Measurements from ENCODE around the gene ENTPD6. TPM values are rescaled to one million over a fixed set of nuclear protein-coding genes. Genes with fewer than 3 reads are reported as not detected.
"Not testable (repeated sequence)": the region's sequence is repeated elsewhere in the genome, so short reads cannot be mapped to it uniquely, and the experiment has no call there.

The ENTPD6 gene
- total RNA-seq, 2 experiments from 2014 or later, result 63.6 to 66.6 TPM

DNA sequence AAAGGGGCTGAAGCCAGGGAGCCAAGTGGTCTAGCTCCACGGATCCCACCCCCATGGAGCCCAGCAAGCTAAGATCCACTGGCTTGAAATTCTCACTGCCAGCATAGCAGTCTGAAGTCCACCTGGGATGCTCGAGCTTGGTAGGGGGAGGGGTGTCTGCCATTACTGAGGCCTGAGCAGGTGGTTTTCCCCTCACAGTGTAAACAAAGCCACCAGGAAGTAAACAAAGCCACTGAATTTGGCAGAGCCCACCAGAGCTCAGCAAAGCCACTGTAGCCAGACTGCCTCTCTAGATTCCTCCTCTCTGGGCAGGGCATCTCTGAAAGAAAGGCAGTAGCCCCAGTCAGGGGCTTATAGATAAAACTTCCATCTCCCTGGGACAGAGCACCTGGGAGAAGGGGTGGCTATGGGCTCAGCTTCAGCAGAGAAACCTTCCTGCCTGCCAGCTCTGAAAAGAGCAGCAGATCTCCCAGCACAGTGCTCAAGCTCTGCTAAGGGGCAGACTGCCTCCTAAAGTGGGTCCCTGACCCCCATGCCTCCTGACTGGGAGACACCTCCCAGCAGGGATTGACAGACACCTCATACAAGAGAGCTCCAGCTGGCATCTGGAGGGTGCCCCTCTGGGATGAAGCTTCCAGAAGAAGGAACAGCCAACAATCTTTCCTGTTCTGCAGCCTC, 29.3 kb upstream of the ENTPD6 start:
- DNase-seq; H3K27ac Mint-ChIP-seq; H3K36me3 Mint-ChIP-seq (ENCODE audit: low read depth); intact Hi-C loops (cut with micrococcal nuclease); H3K27me3 Mint-ChIP-seq (ENCODE audit: low read depth); H3K4me1 Mint-ChIP-seq (ENCODE audit: low read depth); H3K9me3 Mint-ChIP-seq; H3K4me3 Mint-ChIP-seq: not testable (repeated sequence)
- CTCF ChIA-PET, result interaction anchor here (2.1 kb wide), 1 partner anchor 13 kb away, joined by 8 read pairs; no protein-coding TSS in a partner anchor

DNA sequence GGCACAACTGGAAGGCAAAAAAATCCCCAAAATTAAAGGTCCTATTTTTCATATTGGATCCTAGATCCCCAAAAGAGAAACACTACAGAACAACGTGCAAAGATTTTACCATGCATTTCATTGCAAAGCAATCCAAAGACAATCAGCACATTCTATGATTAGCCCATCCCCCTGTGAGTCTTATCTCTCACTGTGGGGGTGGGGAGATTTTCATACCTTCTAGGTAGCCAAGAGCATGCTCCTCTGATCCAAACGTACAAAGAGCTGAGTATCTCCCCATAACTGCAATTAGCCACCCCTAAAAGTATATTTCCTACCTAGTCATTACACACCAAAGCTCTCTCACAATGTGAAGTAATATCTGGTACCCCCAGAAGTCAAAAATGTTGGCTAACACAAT, 22.2 kb upstream of the ENTPD6 start:
- CTCF ChIA-PET, result interaction anchor here (1.1 to 4.2 kb wide), 2 partner anchors 18 to 178 kb away, joined by 3 to 20 read pairs; no protein-coding TSS in a partner anchor
- no peaks in the 10 kb centered on the region for H3K36me3 Mint-ChIP-seq (ENCODE audit: low read depth)
- no peaks in the 10 kb centered on the region for H3K27me3 Mint-ChIP-seq (ENCODE audit: low read depth)
- H3K27ac Mint-ChIP-seq, result no peak overlapping the region
- peaks cover 3% of the 10 kb centered on the region for H3K9me3 Mint-ChIP-seq
- no peak overlapping the region for H3K4me3 Mint-ChIP-seq
- no peaks in the 10 kb centered on the region for H3K4me1 Mint-ChIP-seq (ENCODE audit: low read depth)
- no peak for DNase-seq
- intact Hi-C loops (cut with micrococcal nuclease), result loop anchor here (10.0 kb wide), 1 partner anchor 239 kb away; no protein-coding TSS in a partner anchor

DNA sequence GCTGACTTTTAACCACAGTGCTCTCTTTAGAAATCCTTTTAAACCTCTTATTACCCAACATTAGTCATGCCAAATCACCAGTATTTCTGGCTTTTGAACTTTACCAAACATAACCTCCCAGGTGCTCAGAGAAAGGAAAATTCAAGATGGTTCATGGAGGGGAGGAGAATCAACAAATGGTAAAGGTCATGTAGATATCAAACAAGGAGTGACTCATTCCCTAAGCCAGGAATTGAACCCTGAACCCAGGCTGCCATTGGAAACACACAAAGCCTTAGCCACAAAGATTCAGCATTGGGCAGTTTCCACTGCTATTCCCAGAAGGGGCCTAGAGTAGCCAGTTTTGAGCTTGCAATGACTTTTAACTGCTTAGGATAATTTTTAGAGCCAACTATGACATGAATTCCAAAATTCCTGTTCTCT, 21.6 kb upstream of the ENTPD6 start:
- DNase-seq, result no peak
- intact Hi-C loops (cut with micrococcal nuclease), result loop anchor here (10.0 kb wide), 1 partner anchor 239 kb away; no protein-coding TSS in a partner anchor
- Mint-ChIP-seq H3K4me3 (no peak overlapping the region), H3K4me1 (ENCODE audit: low read depth) (no peaks in the 10 kb centered on the region), H3K36me3 (ENCODE audit: low read depth) (no peaks in the 10 kb centered on the region), H3K27ac (no peak overlapping the region), H3K27me3 (ENCODE audit: low read depth) (no peaks in the 10 kb centered on the region), H3K9me3 (peaks cover 3% of the 10 kb centered on the region)
- CTCF ChIA-PET, result interaction anchor here (0.6 to 4.2 kb wide), 3 partner anchors 18 to 179 kb away, joined by 3 to 20 read pairs (median 3); no protein-coding TSS in a partner anchor

DNA sequence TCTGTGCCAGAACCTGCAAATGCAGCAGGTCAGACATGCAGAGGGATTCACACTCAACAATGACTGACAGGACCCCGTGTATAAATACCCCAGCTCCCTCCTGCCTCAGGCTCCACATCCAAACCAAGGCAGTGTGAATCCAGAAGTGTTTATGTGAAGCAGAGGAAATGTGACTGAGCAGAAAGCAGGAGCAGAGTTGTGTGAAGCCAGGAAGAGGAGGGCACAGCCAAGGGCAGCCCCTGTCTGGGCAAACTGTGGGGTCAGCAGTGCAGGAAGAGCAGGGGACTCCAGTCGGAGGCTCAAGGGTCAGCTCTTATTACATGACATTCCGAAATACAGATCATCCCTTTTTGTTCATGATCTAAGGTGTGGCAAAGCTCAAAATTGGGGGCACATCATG, 19.3 kb upstream of the ENTPD6 start:
- Mint-ChIP-seq H3K27ac (no peak overlapping the region), H3K4me1 (ENCODE audit: low read depth) (no peaks in the 10 kb centered on the region), H3K4me3 (no peak overlapping the region), H3K36me3 (ENCODE audit: low read depth) (no peaks in the 10 kb centered on the region), H3K9me3 (peaks cover 3% of the 10 kb centered on the region), H3K27me3 (ENCODE audit: low read depth) (no peaks in the 10 kb centered on the region)
- CTCF ChIA-PET, result interaction anchor here (4.2 kb wide), 1 partner anchor 181 kb away, joined by 20 read pairs; no protein-coding TSS in a partner anchor
- intact Hi-C loops (cut with micrococcal nuclease), result loop anchor here (10.0 kb wide), 1 partner anchor 241 kb away; no protein-coding TSS in a partner anchor
- DNase-seq, result no peak

DNA sequence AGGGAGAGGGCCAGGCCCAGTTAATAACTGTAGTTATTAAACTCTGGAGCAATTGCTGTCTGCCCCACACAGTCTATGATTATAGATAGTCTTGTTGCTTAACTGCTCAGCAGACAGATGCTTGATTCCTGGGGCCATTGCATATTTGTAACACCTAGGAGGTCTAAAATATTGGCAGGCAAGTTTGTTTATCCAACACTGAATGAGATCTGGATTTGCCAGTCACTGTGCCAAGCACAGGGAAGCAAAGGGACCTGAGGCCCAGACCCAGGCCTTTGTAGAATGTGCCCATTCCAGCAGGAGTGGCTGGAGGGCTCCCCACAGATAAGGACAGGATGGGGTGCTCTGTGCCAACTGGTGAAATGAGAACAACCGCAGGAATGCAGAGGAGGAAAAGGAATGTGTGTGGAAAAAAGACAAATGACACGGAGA, 17.6 kb upstream of the ENTPD6 start:
- H3K4me1 Mint-ChIP-seq (ENCODE audit: low read depth), result no peaks in the 10 kb centered on the region
- H3K27me3 Mint-ChIP-seq (ENCODE audit: low read depth), result peaks cover 2% of the 10 kb centered on the region
- H3K36me3 Mint-ChIP-seq (ENCODE audit: low read depth), result no peaks in the 10 kb centered on the region
- no peak for DNase-seq
- CTCF ChIA-PET, result interaction anchor here (0.8 to 3.6 kb wide), 10 partner anchors 9 to 221 kb away, joined by 3 to 53 read pairs (median 4); partner anchors contain the start of gene APMAP
- H3K9me3 Mint-ChIP-seq, result peaks cover 2% of the 10 kb centered on the region
- no peak overlapping the region for H3K4me3 Mint-ChIP-seq
- intact Hi-C loops (cut with micrococcal nuclease), result loop anchor here (10.0 kb wide), 1 partner anchor 243 kb away; no protein-coding TSS in a partner anchor
- H3K27ac Mint-ChIP-seq, result no peak overlapping the region

DNA sequence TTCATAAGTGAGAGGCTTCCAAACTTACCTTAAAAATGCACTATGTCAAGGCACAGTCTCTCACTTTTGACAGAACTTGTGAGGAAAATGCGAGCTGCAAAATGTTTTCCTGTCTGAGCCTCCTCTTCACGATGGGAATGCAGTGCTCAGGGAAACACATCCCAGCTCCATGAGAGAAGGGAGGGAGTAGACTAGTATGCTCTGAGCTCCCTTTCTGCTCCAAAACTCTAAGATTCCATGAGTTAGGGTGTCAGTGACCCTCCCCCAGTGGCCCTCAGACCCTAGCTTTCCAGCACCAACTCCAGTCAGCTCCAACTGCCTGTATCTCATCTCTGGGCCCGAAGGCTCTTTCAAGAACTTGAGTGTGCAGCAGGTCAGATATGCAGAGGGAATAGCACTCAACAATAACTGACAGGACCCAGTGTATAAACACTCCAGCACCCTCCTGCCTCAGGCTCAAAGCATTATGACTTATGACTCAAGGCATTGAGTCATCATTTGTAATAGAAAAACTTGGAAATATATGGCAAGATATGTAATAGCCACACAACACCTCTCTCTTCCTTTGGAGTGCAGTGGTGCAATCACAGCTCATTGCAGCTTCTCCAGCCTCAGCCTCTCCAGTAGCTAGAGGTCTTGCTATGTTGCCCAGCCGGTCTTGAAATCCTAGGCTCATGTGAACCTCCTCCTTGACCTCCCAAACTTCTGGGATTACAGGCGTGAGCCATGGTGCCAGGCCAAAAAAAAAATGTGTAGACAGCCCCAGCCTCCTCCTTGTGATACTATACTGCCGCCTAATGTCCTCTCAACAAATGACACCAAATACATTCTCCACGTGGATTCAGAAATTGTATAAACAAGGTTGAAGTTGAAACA, 16.7 kb upstream of the ENTPD6 start:
- Mint-ChIP-seq H3K36me3 (ENCODE audit: low read depth) (peaks cover 4% of the 10 kb centered on the region), H3K4me3 (no peak overlapping the region), H3K9me3 (peaks cover 5% of the 10 kb centered on the region), H3K27me3 (ENCODE audit: low read depth) (peaks cover 7% of the 10 kb centered on the region), H3K4me1 (ENCODE audit: low read depth) (no peaks in the 10 kb centered on the region), H3K27ac (no peak overlapping the region)
- peak; percentile 38 for DNase-seq
- CTCF ChIA-PET, result interaction anchor here (0.6 to 3.6 kb wide), 19 partner anchors 9 to 469 kb away, joined by 3 to 53 read pairs (median 3); partner anchors contain the start of genes APMAP and ENTPD6
- intact Hi-C loops (cut with micrococcal nuclease), result loop anchor here (1.0 to 10.0 kb wide), 4 partner anchors 96 to 244 kb away; partner anchors contain the start of gene VSX1

DNA sequence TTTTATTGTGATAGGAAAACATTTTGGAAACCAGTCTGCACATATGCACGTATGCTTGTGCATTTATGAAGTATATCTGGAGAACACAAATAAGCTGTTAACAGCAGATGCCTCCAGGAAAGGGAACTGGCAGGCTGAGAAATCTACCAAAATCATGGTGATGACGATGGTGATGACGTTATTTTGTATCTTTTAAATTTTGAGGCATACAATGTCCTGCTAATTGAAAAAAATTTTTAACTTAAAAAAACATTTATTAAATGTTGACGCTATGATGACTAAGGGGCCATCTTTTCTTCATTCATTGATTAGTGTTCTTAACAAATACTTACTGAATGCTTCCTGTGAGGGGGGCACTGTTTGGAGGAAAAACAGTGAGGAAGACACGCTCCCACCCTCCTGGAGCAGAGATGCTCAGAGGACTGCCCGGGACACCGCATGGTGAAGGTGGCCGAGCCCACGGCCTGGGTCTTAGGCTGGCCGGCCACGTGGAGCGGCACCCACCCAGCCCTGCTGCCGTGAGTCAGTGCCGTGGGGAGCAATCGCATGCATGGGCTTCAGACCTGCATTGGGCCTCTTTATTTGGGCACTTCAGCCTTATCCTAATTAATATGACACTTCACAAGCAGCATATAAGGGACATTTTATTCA, 15.9 kb upstream of the ENTPD6 start:
- CTCF ChIA-PET, result interaction anchor here (0.8 to 3.6 kb wide), 8 partner anchors 8 to 219 kb away, joined by 3 to 53 read pairs (median 5); partner anchors contain the start of gene APMAP
- H3K4me1 Mint-ChIP-seq (ENCODE audit: low read depth), result no peaks in the 10 kb centered on the region

DNA sequence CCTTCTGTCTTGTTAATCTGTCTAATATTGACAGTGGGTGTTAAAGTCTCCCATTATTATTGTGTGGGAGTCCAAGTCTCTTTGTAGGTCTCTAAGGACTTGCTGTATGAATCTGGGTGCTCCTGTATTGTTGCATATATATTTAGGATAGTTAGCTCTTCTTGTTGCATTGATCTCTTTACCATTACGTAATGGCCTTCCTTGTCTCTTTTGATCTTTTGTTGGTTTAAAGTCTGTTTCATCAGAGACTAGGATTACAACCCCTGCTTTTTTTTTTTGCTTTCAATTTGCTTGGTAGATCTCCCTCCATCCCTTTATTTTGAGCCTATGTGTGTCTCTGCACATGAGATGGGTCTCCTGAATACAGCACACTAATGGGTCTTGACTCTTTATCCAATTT, 11.1 kb upstream of the ENTPD6 start:
- Mint-ChIP-seq H3K27me3 (ENCODE audit: low read depth) (peaks cover 28% of the 10 kb centered on the region), H3K9me3 (peaks cover 13% of the 10 kb centered on the region)
- H3K4me1 Mint-ChIP-seq (ENCODE audit: low read depth); H3K36me3 Mint-ChIP-seq (ENCODE audit: low read depth); H3K4me3 Mint-ChIP-seq; DNase-seq; H3K27ac Mint-ChIP-seq; CTCF ChIA-PET; intact Hi-C loops (cut with micrococcal nuclease): not testable (repeated sequence)

More for the DNA sequence above, 15.9 kb upstream of the ENTPD6 start:
- intact Hi-C loops (cut with micrococcal nuclease), result loop anchor here (1.0 to 10.0 kb wide), 4 partner anchors 97 to 245 kb away; partner anchors contain the start of gene VSX1
- H3K36me3 Mint-ChIP-seq (ENCODE audit: low read depth), result peaks cover 6% of the 10 kb centered on the region
- no peak overlapping the region for H3K27ac Mint-ChIP-seq
- DNase-seq, result no peak
- H3K27me3 Mint-ChIP-seq (ENCODE audit: low read depth), result peaks cover 11% of the 10 kb centered on the region
- no peak overlapping the region for H3K4me3 Mint-ChIP-seq
- peaks cover 13% of the 10 kb centered on the region for H3K9me3 Mint-ChIP-seq

DNA sequence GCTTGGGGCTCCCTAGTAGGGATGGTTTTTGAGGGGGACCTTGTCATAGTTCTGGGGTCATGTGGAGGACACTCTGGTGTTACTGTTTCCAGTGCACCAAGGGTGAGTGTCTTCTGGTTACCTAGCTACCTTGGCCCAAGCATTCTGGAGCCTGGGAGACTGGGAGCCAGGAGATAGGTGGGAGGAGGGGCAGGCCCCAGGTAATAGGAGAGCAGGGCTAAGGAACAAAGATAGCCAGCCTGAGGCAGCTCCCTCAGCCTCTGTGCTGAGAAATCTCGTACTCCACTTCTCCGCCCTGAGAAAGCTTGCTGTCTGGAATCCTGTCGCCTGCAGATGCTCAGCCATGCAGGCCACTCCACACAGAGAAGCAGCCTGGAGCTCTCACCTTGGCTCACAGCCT, 8.3 kb upstream of the ENTPD6 start:
- H3K4me3 Mint-ChIP-seq, result no peak overlapping the region
- no peak overlapping the region for H3K27ac Mint-ChIP-seq
- H3K36me3 Mint-ChIP-seq (ENCODE audit: low read depth), result peaks cover 8% of the 10 kb centered on the region
- peaks cover 28% of the 10 kb centered on the region for H3K27me3 Mint-ChIP-seq (ENCODE audit: low read depth)
- CTCF ChIA-PET, result interaction anchor here (1.0 to 1.6 kb wide), 2 partner anchors 8 to 192 kb away, joined by 3 to 6 read pairs; no protein-coding TSS in a partner anchor
- peaks cover 13% of the 10 kb centered on the region for H3K9me3 Mint-ChIP-seq
- H3K4me1 Mint-ChIP-seq (ENCODE audit: low read depth), result no peaks in the 10 kb centered on the region
- no peak for DNase-seq
- intact Hi-C loops (cut with micrococcal nuclease), result no loop called here

DNA sequence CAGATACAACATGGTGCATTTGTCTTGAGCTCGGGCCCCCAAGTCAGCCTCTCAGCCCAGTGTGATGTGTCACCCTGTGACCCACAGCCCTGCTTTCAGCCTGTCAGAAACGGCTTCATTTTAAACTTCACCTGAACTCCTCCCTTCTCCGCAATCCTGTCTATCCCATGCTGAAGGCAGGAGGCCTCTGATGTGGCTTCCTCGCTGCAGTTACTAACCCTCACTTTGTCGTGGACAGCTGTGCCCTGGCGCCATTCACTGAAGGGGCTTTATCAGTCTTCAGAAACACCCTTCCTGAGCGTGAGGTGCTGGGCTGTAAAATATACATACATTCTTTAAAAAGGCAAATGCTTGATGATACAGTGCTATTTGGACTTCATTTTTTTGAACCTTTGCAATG, 7.9 kb upstream of the ENTPD6 start:
- CTCF ChIA-PET, result interaction anchor here (1.6 kb wide), 1 partner anchor 9 kb away, joined by 6 read pairs; no protein-coding TSS in a partner anchor
- peaks cover 13% of the 10 kb centered on the region for H3K9me3 Mint-ChIP-seq
- intact Hi-C loops (cut with micrococcal nuclease), result no loop called here

DNA sequence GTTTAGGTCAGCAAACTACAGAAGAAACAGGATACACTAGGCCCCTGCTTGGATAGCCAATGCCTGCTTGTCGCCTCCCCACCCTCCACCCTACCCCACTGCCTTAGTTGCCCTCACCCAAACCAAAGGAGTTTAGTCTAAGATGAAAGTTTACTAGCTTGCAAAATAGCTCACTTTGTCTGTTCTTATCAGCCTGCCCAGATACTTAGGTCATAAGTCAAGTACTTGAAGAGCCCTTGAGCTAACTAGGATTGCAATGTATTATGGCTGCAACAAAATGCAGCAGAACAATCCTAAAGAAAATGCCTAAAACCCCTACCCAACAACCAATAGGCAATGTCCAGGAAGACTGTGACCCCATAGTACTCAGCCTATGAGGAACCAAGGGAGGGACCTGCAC, 7.3 kb upstream of the ENTPD6 start:
- H3K27me3 Mint-ChIP-seq (ENCODE audit: low read depth), result peaks cover 26% of the 10 kb centered on the region

More for the DNA sequence above, 7.9 kb upstream of the ENTPD6 start:
- Mint-ChIP-seq H3K27ac (no peak overlapping the region), H3K4me3 (no peak overlapping the region), H3K4me1 (ENCODE audit: low read depth) (no peaks in the 10 kb centered on the region), H3K36me3 (ENCODE audit: low read depth) (peaks cover 8% of the 10 kb centered on the region), H3K27me3 (ENCODE audit: low read depth) (peaks cover 26% of the 10 kb centered on the region)
- no peak for DNase-seq

More for the DNA sequence above, 7.3 kb upstream of the ENTPD6 start:
- H3K27ac Mint-ChIP-seq, result no peak overlapping the region
- no peak for DNase-seq
- no peaks in the 10 kb centered on the region for H3K4me1 Mint-ChIP-seq (ENCODE audit: low read depth)
- intact Hi-C loops (cut with micrococcal nuclease), result no loop called here
- CTCF ChIA-PET, result interaction anchor here (1.6 kb wide), 1 partner anchor 9 kb away, joined by 6 read pairs; no protein-coding TSS in a partner anchor
- H3K9me3 Mint-ChIP-seq, result peaks cover 13% of the 10 kb centered on the region
- peaks cover 8% of the 10 kb centered on the region for H3K36me3 Mint-ChIP-seq (ENCODE audit: low read depth)
- H3K4me3 Mint-ChIP-seq, result no peak overlapping the region

All from activated naive CD4-positive, alpha-beta T cell treated with anti-CD3 and anti-CD28 coated beads for 36 hours (primary cell).